GM23248 (cell line): ENCODE measurements around the gene MTERF4.

Experiments used
- EZH2 ChIP-seq: fragments of 200-600 bp; sonication (generic); IDR thresholded peaks from 2 replicates; pipeline ENCODE4 v1.6.1; 2018; ENCODE audit warnings: antibody characterized with exemption, mild to moderate bottlenecking; ENCODE audit not compliant: insufficient read depth, poor library complexity, severe bottlenecking
- EZH2phosphoT487 ChIP-seq: fragments of 200-600 bp; sonication (generic); IDR thresholded peaks from 2 replicates; pipeline ENCODE4 v1.6.1; 2018; ENCODE audit warnings: antibody characterized with exemption, moderate library complexity, mild to moderate bottlenecking, low read depth; ENCODE audit not compliant: insufficient read depth

GRCh38 chr2:241065355-241065803 lies 36.7 kb downstream of the MTERF4 start:
- TF ChIP-seq EZH2, result no peak
- no peak for TF ChIP-seq EZH2phosphoT487
